ENCODE measurements around the gene SEL1L3. TPM values are rescaled to one million over a fixed set of nuclear protein-coding genes. Genes with fewer than 3 reads are reported as not detected.

SEL1L3 gene
- 21.6 to 27.2 TPM (median 23.6 TPM) in 5 replicates for total RNA-seq (2022; extraction: Qiagen RNA extraction; ENCODE audit: low read depth)

GRCh38 chr4:25862411-25863346 lies at the start of gene SEL1L3:
SEL1L3 (minus strand) TSS chr4:25862988; CDS start chr4:25862836, 152 bp downstream.

Other genes starting within 250 kb of the SEL1L3 start
- gene SLC34A2, start 207.1 kb downstream of the SEL1L3 start, total RNA-seq (2022; extraction: Qiagen RNA extraction; ENCODE audit: low read depth), result 0.19 TPM in 1 of 5 replicates, not detected in the others
- 22.8 to 36.8 TPM (median 24.5 TPM) in 5 replicates for gene SMIM20, start 51.2 kb upstream of the SEL1L3 start, total RNA-seq (2022; extraction: Qiagen RNA extraction; ENCODE audit: low read depth)

Measured in A549 treated with ZK216348 at 1 μM for 4 hours (cell line).